Gastroesophageal sphincter (tissue), 3 donors: ENCODE results near the gene DBH.

Source experiments
- CTCF ChIP-seq, 4 experiments: fragments of 200-600 bp in 2 of 4; fragments of 450-650 bp in 2 of 4; sonication (generic) in 1 of 4; IDR thresholded peaks; one replicate each; pipeline ENCODE4 v1.5.1; 2017 to 2019; ENCODE audit warnings: antibody characterized with exemption in 4 of 4, mild to moderate bottlenecking in 2 of 4, moderate library complexity in 2 of 4
- POLR2A ChIP-seq, 2 donors: fragments of 450-650 bp; IDR thresholded peaks; one replicate each; pipeline ENCODE4 v1.6.1; 2017; ENCODE audit warnings: antibody characterized with exemption in 2 of 2, mild to moderate bottlenecking in 2 of 2, moderate library complexity in 1 of 2

GRCh38 chr9:133669182-133669801 lies 33.1 kb downstream of the DBH start:
- TF ChIP-seq POLR2A (IDR thresholded peaks at IDR 0.05) (no peak), CTCF (IDR thresholded peaks at IDR 0.05) (no peak)
